Neuronal stem cell (in vitro differentiated cells): ENCODE results near the gene BAD.

ENCODE experiments used
- DNase-seq: peaks from one replicate; pipeline ENCODE4 v3.0.0-alpha.2; 2013; ENCODE audit warnings: low spot score
- H2AFZ ChIP-seq: one replicate; pipeline ENCODE4 v1.6.1; 2013; ENCODE audit warnings: mild to moderate bottlenecking, low read length, inconsistent platforms
- H2AK5ac ChIP-seq: 2 replicates; pipeline ENCODE4 v1.6.1; 2013; ENCODE audit warnings: low read depth, mild to moderate bottlenecking, inconsistent platforms, low read length, moderate library complexity, mixed read lengths
- H2BK120ac ChIP-seq: 2 replicates; pipeline ENCODE4 v1.6.1; 2013; ENCODE audit warnings: low read depth, mild to moderate bottlenecking, inconsistent platforms, low read length, moderate library complexity, mixed read lengths
- H2BK12ac ChIP-seq: one replicate; pipeline ENCODE4 v1.6.1; 2013; ENCODE audit warnings: low read length, inconsistent platforms
- H2BK15ac ChIP-seq: 2 replicates; pipeline ENCODE4 v1.6.1; 2013; ENCODE audit warnings: mild to moderate bottlenecking, low read length, inconsistent platforms, mixed read lengths
- H2BK5ac ChIP-seq: one replicate; pipeline ENCODE4 v1.6.1; 2013; ENCODE audit warnings: inconsistent platforms, mild to moderate bottlenecking, low read length, moderate library complexity
- H3K14ac ChIP-seq: one replicate; pipeline ENCODE4 v1.6.1; 2013; ENCODE audit warnings: low read length, inconsistent platforms
- H3K18ac ChIP-seq: 2 replicates; pipeline ENCODE4 v1.6.1; 2013; ENCODE audit warnings: low read length, inconsistent platforms
- H3K23ac ChIP-seq: 2 replicates; pipeline ENCODE4 v1.6.1; 2013; ENCODE audit warnings: low read depth, mild to moderate bottlenecking, mixed read lengths, low read length, inconsistent platforms; ENCODE audit not compliant: poor library complexity
- H3K27ac ChIP-seq: replicated peaks from 3 replicates; pipeline ENCODE4 v1.5.1; 2013; ENCODE audit warnings: low read length, inconsistent platforms
- H3K27me3 ChIP-seq, 3 experiments: 2 replicates each; pipeline ENCODE4 v1.6.1; 2013; ENCODE audit warnings: low read length in 3 of 3, mild to moderate bottlenecking in 2 of 3, inconsistent platforms in 1 of 3, low read depth in 1 of 3, mixed read lengths in 1 of 3, moderate library complexity in 1 of 3; ENCODE audit not compliant: control insufficient read depth in 3 of 3, insufficient read depth in 3 of 3
- H3K36me3 ChIP-seq, 2 donors: replicated peaks in 1 of 2; 2 replicates each; pipeline ENCODE4 v1.6.1; 2013; ENCODE audit warnings: low read length in 2 of 2; ENCODE audit not compliant: control insufficient read depth in 2 of 2, insufficient read depth in 2 of 2
- H3K4ac ChIP-seq: 2 replicates; pipeline ENCODE4 v1.6.1; 2013; ENCODE audit warnings: inconsistent platforms, mild to moderate bottlenecking, low read length, moderate library complexity
- H3K4me1 ChIP-seq, 2 donors: 1 replicate in 1 of 2; 2 replicates in 1 of 2; pipeline ENCODE4 v1.6.1; 2013; ENCODE audit warnings: low read length in 2 of 2, low read depth in 1 of 2; ENCODE audit not compliant: control insufficient read depth in 2 of 2, insufficient read depth in 1 of 2
- H3K4me2 ChIP-seq: one replicate; pipeline ENCODE4 v1.6.1; 2013; ENCODE audit warnings: mild to moderate bottlenecking, low read length, inconsistent platforms; ENCODE audit not compliant: insufficient read depth, poor library complexity, severe bottlenecking
- H3K4me3 ChIP-seq, 2 donors: 2 replicates each; pipeline ENCODE4 v1.5.1; 2013; ENCODE audit warnings: low read length in 2 of 2, mild to moderate bottlenecking in 2 of 2, inconsistent platforms in 1 of 2, moderate library complexity in 1 of 2
- H3K79me1 ChIP-seq: one replicate; pipeline ENCODE4 v1.6.1; 2013; ENCODE audit warnings: low read depth, mild to moderate bottlenecking, inconsistent platforms, low read length, moderate library complexity
- H3K9ac ChIP-seq: one replicate; pipeline ENCODE4 v1.6.1; 2013; ENCODE audit warnings: mild to moderate bottlenecking, low read depth, low read length, inconsistent platforms; ENCODE audit not compliant: poor library complexity
- H3K9me3 ChIP-seq, 2 donors: replicated peaks in 1 of 2; 2 replicates each; pipeline versions ENCODE3 to v1.6.1; 2013; ENCODE audit warnings: low read length in 2 of 2, mild to moderate bottlenecking in 2 of 2, inconsistent platforms in 1 of 2, low read depth in 1 of 2, mixed read lengths in 1 of 2, moderate library complexity in 1 of 2; ENCODE audit not compliant: control insufficient read depth in 2 of 2, insufficient read depth in 1 of 2
- H4K8ac ChIP-seq: one replicate; pipeline ENCODE4 v1.6.1; 2013; ENCODE audit warnings: low read depth, mild to moderate bottlenecking, inconsistent platforms, low read length, moderate library complexity
- H4K91ac ChIP-seq: one replicate; pipeline ENCODE4 v1.6.1; 2013; ENCODE audit warnings: low read length, low read depth, mild to moderate bottlenecking, inconsistent platforms; ENCODE audit not compliant: poor library complexity
- WGBS, 2 donors: extraction: QIAGEN DNeasy Blood & Tissue Kit; methylation state at CpG; one replicate each; pipeline ENCODE4 v1.1.7; 2013; ENCODE audit warnings: missing lambda C conversion rate in 2 of 2, mixed read lengths in 1 of 2; ENCODE audit not compliant: insufficient read length in 2 of 2, insufficient replicate concordance in 1 of 2; ENCODE audit errors: extremely low coverage in 2 of 2; 5-methylcytosine and 5-hydroxymethylcytosine counted together

Gene BAD

DNA sequence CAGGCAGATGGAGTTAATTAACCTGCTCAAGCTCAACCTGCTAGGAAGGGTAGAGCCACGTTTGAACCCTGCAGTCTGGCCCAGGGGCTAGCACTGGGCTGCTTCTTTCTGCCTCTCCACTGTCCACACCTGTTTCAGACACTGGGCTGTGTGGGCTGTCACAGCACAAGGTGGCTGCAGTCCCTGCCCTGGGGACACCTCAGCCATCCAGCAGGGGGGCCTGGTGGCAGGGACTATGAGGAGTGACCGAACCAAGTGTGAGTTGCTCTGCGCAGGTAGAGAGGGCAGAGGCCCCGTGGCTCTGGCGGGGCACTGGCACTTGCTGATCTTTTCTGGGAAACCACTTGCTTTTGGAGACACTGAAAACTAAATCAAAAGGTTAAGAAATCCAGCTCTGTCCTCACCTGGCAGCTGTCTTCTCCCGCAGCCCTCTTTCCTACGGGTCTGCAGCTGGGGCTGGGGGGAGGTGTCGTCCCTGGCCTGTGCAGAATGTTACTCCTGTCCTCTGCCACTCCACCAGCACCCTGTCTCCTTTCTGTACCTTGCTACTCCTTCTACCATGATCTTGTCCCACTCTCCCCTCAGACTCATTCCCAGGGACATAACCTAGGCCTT is 5.8 kb downstream of the BAD start:
- Histone ChIP-seq H3K27ac (no peak overlapping the region), H4K8ac (no peak overlapping the region), H2AK5ac (no peak overlapping the region), H3K14ac (no peak overlapping the region), H3K4ac (no peak overlapping the region), H3K4me1 (peaks cover 2 to 7% of the 10 kb centered on the region in 2 donors), H3K9me3 (no peaks in the 10 kb centered on the region), H3K4me3 (no peak overlapping the region), H4K91ac (no peak overlapping the region), H3K9ac (peak overlapping the region; percentile 30), H3K27me3 (no peaks in the 10 kb centered on the region), H2BK5ac (no peak overlapping the region), H2BK120ac (no peak overlapping the region), H3K4me2 (no peak overlapping the region), H3K18ac (no peak overlapping the region), H3K79me1 (peaks cover 4% of the 10 kb centered on the region), H2BK12ac (no peak overlapping the region), H3K36me3 (peaks cover 5 to 52% of the 10 kb centered on the region in 2 donors), H2AFZ (no peak overlapping the region), H3K23ac (peak overlapping the region; percentile 32), H2BK15ac (no peak overlapping the region)
- no peak for DNase-seq
- WGBS, 2 donors: no CpG with 5 or more reads among the region's 8 CpGs

- peaks cover 2 to 15% of the 10 kb centered on the region in 2 donors for H3K4me1 ChIP-seq
- no peak overlapping the region for H3K4me3 ChIP-seq
- no peak overlapping the region for H3K4me2 ChIP-seq
- no CpG with 5 or more reads among the region's 17 CpGs for WGBS, 2 donors
- H3K9me3 ChIP-seq: no peaks in the 10 kb centered on the region
- H3K4ac ChIP-seq: no peak overlapping the region
- H2AFZ ChIP-seq: no peak overlapping the region
- no peak overlapping the region for H2BK15ac ChIP-seq
- H3K23ac ChIP-seq: no peak overlapping the region
- DNase-seq: no peak
- no peak overlapping the region for H4K91ac ChIP-seq
- no peak overlapping the region for H2BK120ac ChIP-seq
- peak overlapping the region; percentile 44 for H3K9ac ChIP-seq
- no peaks in the 10 kb centered on the region for H3K27me3 ChIP-seq
- no peak overlapping the region for H4K8ac ChIP-seq
- no peak overlapping the region for H2BK5ac ChIP-seq
- H2AK5ac ChIP-seq: no peak overlapping the region
- no peak overlapping the region for H3K18ac ChIP-seq
- no peak overlapping the region for H3K27ac ChIP-seq
- no peak overlapping the region for H2BK12ac ChIP-seq
- H3K14ac ChIP-seq: no peak overlapping the region
- peaks cover 2% of the 10 kb centered on the region for H3K79me1 ChIP-seq
- H3K36me3 ChIP-seq: peaks cover 5 to 46% of the 10 kb centered on the region in 2 donors
Measured at GRCh38 chr11:64276653-64277431, 7.6 kb downstream of the BAD start.

- Histone ChIP-seq H3K23ac (no peak overlapping the region), H3K14ac (no peak overlapping the region), H2BK12ac (no peak overlapping the region), H3K27me3 (no peaks in the 10 kb centered on the region), H2AFZ (no peak overlapping the region), H2BK15ac (no peak overlapping the region), H2AK5ac (no peak overlapping the region), H3K79me1 (peaks cover 2% of the 10 kb centered on the region), H3K36me3 (peaks cover 5 to 39% of the 10 kb centered on the region in 2 donors), H2BK120ac (no peak overlapping the region), H3K4me2 (no peak overlapping the region), H3K4ac (no peak overlapping the region), H3K4me1 (peaks cover 4 to 19% of the 10 kb centered on the region in 2 donors), H3K9ac (peak overlapping the region; percentile 64), H3K18ac (no peak overlapping the region), H4K8ac (no peak overlapping the region), H2BK5ac (no peak overlapping the region), H4K91ac (no peak overlapping the region), H3K4me3 (peak overlapping the region in 1 of 2 donors; percentile 60), H3K27ac (no peak overlapping the region), H3K9me3 (no peaks in the 10 kb centered on the region)
- WGBS, 2 donors: no CpG with 5 or more reads among the region's 2 CpGs
- DNase-seq: no peak
Measured at GRCh38 chr11:64275841-64276240, 8.6 kb downstream of the BAD start.

DNA sequence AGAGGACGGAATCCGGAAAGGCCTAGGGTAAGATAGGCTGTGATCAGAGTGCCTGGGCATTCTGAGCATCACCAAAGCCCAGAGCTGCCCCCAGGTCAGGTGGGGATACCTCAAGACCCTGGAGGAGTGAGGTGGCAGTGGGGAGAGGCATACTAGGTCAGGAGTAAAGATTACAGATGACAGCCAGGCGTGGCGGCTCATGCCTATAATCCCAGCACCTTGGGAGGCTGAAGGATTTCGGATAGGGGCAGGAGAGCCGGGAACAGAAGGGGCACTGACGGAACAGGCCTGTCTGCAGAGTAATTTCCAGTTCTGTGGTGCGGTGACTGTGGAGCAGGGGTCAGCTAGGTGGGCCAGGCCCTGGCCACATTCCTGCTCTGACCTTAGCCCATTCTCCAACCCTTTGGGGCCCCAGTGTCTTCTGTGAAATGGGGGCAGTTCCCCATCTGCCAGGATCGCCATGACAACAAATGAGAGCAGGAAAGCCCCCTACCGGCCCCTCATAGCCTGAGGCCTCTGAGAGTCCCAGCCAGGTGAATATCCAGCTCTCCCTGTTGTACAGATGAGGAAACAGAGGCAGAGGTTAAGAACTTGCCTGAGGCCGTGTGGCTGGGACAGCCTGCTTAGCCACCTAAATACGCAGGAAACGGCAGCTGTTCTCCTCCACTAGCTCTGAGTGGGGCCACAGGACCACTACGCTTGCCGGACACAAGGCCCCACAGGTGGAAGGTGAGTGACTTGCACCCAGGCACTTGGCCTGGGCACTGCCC is 9.2 kb downstream of the BAD start:
- Histone ChIP-seq H3K23ac (peak overlapping the region; percentile 34), H3K18ac (no peak overlapping the region), H3K36me3 (peaks cover 5 to 39% of the 10 kb centered on the region in 2 donors), H2BK120ac (no peak overlapping the region), H3K4ac (no peak overlapping the region), H4K91ac (no peak overlapping the region), H3K14ac (no peak overlapping the region), H3K9ac (peak overlapping the region; percentile 64), H3K79me1 (peaks cover 2% of the 10 kb centered on the region), H3K4me1 (peaks cover 4 to 19% of the 10 kb centered on the region in 2 donors), H3K4me2 (no peak overlapping the region), H2AK5ac (no peak overlapping the region), H3K9me3 (no peaks in the 10 kb centered on the region), H4K8ac (no peak overlapping the region), H3K27ac (no peak overlapping the region), H3K4me3 (no peak overlapping the region), H2BK5ac (no peak overlapping the region), H2BK12ac (no peak overlapping the region), H2AFZ (no peak overlapping the region), H3K27me3 (no peaks in the 10 kb centered on the region), H2BK15ac (no peak overlapping the region)
- WGBS, 2 donors: no CpG with 5 or more reads among the region's 15 CpGs
- no peak for DNase-seq
